Measurements from ENCODE around the gene AFAP1. TPM values are rescaled to one million over a fixed set of nuclear protein-coding genes. Genes with fewer than 3 reads are reported as not detected.

AFAP1 gene
- total and polyA plus RNA-seq, 2 of the 4 experiments (the other 2 are of a cell fraction): 48.2 to 80.9 TPM

DNA sequence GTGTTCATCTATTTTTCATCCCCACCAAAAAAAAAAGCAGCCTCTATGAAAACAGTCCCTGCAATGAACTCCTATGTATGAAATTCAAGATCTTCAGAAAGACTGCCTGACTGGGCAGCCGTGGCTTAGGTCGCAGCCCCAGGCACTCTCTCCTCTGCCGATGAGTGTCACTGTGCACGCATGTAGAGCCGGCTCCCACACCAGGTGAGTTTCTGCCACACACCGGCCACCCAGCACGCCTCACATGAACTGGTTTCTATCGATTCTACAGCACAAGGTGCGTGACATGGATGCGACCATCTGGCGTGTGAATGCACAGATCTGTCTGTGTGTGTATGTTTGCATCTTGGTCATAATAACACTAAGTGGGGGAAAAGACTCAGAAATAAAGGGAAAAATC is 140.4 kb downstream of the AFAP1 start:
- Histone ChIP-seq H3K36me3 (ENCODE audit: control insufficient read depth, insufficient read depth, low read length) (peaks cover 45% of the 10 kb centered on the region), H2BK15ac (ENCODE audit: low read depth, low read length) (no peak overlapping the region), H3K14ac (replicated peaks; ENCODE audit: low read depth, low read length) (no peak overlapping the region), H2BK5ac (ENCODE audit: low read depth, low read length, poor library complexity, severe bottlenecking) (no peak overlapping the region), H3K4me1 (ENCODE audit: control insufficient read depth, insufficient read depth, low read length) (peaks cover 2% of the 10 kb centered on the region; the same call in 1 of the 2 replicates), H3K79me1 (ENCODE audit: low read depth in 1 of 2, low read length in 2 of 2) (peaks cover 32 to 68% of the 10 kb centered on the region in 2 experiments), H2AK5ac (ENCODE audit: low read depth, low read length) (no peak overlapping the region), H3K4me2 (ENCODE audit: low read depth, low read length) (no peak overlapping the region), H3K23ac (ENCODE audit: low read depth, low read length) (no peak overlapping the region), H3K4me3 (ENCODE audit: insufficient read depth, low read depth, low read length) (no peak overlapping the region), H3K18ac (ENCODE audit: low read depth, low read length) (no peak overlapping the region), H4K20me1 (ENCODE audit: insufficient read depth, low read length) (no peaks in the 10 kb centered on the region), H2AFZ (replicated peaks; ENCODE audit: low read length, poor library complexity) (no peak overlapping the region), H3K27me3 (ENCODE audit: control insufficient read depth, insufficient read depth, low read length) (no peaks in the 10 kb centered on the region), H3K9ac (ENCODE audit: low read depth, low read length) (no peak overlapping the region), H3K9me3 (ENCODE audit: control insufficient read depth, insufficient read depth, low read length) (no peaks in the 10 kb centered on the region), H3K9me1 (ENCODE audit: insufficient read depth, low read length) (no peaks in the 10 kb centered on the region), H3K27ac (ENCODE audit: insufficient read depth, low read length) (no peak overlapping the region), H4K5ac (ENCODE audit: low read depth, low read length) (no peak overlapping the region), H4K8ac (ENCODE audit: low read depth in 2 of 2, low read length in 2 of 2) (no peak overlapping the region), H2AK9ac (replicated peaks; ENCODE audit: low read depth, low read length, poor library complexity) (no peak overlapping the region), H4K91ac (ENCODE audit: insufficient read depth, low read depth, low read length) (no peak overlapping the region), H2BK20ac (ENCODE audit: low read depth, low read length) (no peak overlapping the region), H3K56ac (ENCODE audit: extremely low read depth, insufficient read depth, low read length) (no peak overlapping the region), H2BK120ac (ENCODE audit: low read depth, low read length) (no peak overlapping the region), H3K4ac (ENCODE audit: low read depth, low read length) (no peak overlapping the region)
- ChIA-PET CTCF (interaction anchor here (0.6 kb wide), 1 partner anchor 43 kb away, joined by 3 read pairs; no protein-coding TSS in a partner anchor), POLR2A (ENCODE audit: unreplicated experiment) (no interaction called here)
- no peak for DNase-seq
- intact Hi-C loops (cut with micrococcal nuclease) (no loop called here), dilution Hi-C loops (cut with HindIII; ENCODE audit: low sequenced_read_pairs, unreplicated experiment) (no loop called here), in situ Hi-C loops (cut with MboI; ENCODE audit: low sequenced_read_pairs) (no loop called here)
- no peak for ATAC-seq (ENCODE audit: low read depth)
- no peak for TF ChIP-seq RFX5 (IDR thresholded peaks at IDR 0.05; ENCODE audit: low read depth, low read length)
- TF ChIP-seq MXI1 (IDR thresholded peaks at IDR 0.05; ENCODE audit: borderline replicate concordance, low read depth, low read length): no peak
- no peak for TF ChIP-seq NFE2L2 (IDR thresholded peaks at IDR 0.05; ENCODE audit: low read depth, low read length)
- TF ChIP-seq SMC3 (IDR thresholded peaks at IDR 0.05; ENCODE audit: low read depth, low read length): no peak
- TF ChIP-seq RAD21 (IDR thresholded peaks at IDR 0.05; ENCODE audit: low read length): no peak
- no peak for TF ChIP-seq POLR2A (IDR thresholded peaks at IDR 0.05; ENCODE audit: low read depth, low read length)
- TF ChIP-seq BHLHE40 (IDR thresholded peaks at IDR 0.05; ENCODE audit: low read depth, low read length): no peak
- no peak for TF ChIP-seq MAFK (IDR thresholded peaks at IDR 0.05; ENCODE audit: low read depth, low read length)
- no peak for TF ChIP-seq CHD1 (IDR thresholded peaks at IDR 0.05; ENCODE audit: low read depth, low read length)
- TF ChIP-seq CEBPB (IDR thresholded peaks at IDR 0.05; ENCODE audit: low read depth, low read length): no peak
- no peak for TF ChIP-seq CTCF (conservative IDR thresholded peaks at IDR 0.05; ENCODE audit: low read depth, low read length)
- no peak for TF ChIP-seq FOS (IDR thresholded peaks at IDR 0.05; ENCODE audit: low read depth, low read length)
- TF ChIP-seq, protein P1, sequence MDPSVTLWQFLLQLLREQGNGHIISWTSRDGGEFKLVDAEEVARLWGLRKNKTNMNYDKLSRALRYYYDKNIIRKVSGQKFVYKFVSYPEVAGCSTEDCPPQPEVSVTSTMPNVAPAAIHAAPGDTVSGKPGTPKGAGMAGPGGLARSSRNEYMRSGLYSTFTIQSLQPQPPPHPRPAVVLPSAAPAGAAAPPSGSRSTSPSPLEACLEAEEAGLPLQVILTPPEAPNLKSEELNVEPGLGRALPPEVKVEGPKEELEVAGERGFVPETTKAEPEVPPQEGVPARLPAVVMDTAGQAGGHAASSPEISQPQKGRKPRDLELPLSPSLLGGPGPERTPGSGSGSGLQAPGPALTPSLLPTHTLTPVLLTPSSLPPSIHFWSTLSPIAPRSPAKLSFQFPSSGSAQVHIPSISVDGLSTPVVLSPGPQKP (IDR thresholded peaks at IDR 0.05; ENCODE audit: borderline replicate concordance, low read depth, low read length): no peak
- BruUV-seq (replicated peaks): no TSS peak
- WGBS, 2 experiments (ENCODE audit: extremely low coverage in 2 of 2, insufficient read length in 1 of 2): 100% methylated on average over 3 of the region's 11 CpGs; no CpG with 5 or more reads in 1 of the 2 experiments

All from IMR-90 (cell line).